Prostate gland (tissue), 2 donors: ENCODE data around the gene ZNF740.

Experiments
- POLR2A ChIP-seq: fragments of 450-650 bp; IDR thresholded peaks from one replicate; pipeline ENCODE4 v1.6.1; 2016; ENCODE audit warnings: antibody characterized with exemption, mild to moderate bottlenecking
- POLR2AphosphoS5 ChIP-seq: sonication (generic); formaldehyde crosslinking; IDR thresholded peaks from one replicate; pipeline ENCODE4 v1.6.1; 2017; ENCODE audit warnings: antibody characterized with exemption
- TF ChIP-seq, protein P1 (sequence below), 4 experiments: fragments of 200-600 bp in 2 of 4; fragments of 450-650 bp in 2 of 4; sonication (generic) in 2 of 4; IDR thresholded peaks; 1 replicate in 3 of 4; 2 replicates in 1 of 4; pipeline ENCODE4 v1.5.1; 2016 to 2019; ENCODE audit warnings: antibody characterized with exemption in 4 of 4, mild to moderate bottlenecking in 2 of 4, moderate library complexity in 2 of 4

DNA sequence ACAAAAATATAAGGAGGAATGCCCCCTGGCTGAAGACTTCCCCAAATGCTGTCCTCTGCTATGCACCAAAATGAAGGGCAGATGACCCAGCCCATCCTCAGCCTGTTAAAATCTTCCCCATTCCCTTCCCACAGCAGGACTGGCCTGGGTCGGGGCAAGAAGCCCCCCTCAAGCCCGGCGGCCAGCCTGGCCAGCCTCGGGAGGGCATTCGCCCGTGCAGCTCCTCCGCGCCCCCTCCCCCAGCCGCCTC, 51.1 kb downstream of the ZNF740 start:
- TF ChIP-seq POLR2A = no peak
- TF ChIP-seq, protein P1, sequence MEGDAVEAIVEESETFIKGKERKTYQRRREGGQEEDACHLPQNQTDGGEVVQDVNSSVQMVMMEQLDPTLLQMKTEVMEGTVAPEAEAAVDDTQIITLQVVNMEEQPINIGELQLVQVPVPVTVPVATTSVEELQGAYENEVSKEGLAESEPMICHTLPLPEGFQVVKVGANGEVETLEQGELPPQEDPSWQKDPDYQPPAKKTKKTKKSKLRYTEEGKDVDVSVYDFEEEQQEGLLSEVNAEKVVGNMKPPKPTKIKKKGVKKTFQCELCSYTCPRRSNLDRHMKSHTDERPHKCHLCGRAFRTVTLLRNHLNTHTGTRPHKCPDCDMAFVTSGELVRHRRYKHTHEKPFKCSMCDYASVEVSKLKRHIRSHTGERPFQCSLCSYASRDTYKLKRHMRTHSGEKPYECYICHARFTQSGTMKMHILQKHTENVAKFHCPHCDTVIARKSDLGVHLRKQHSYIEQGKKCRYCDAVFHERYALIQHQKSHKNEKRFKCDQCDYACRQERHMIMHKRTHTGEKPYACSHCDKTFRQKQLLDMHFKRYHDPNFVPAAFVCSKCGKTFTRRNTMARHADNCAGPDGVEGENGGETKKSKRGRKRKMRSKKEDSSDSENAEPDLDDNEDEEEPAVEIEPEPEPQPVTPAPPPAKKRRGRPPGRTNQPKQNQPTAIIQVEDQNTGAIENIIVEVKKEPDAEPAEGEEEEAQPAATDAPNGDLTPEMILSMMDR (IDR thresholded peaks at IDR 0.05) = peak in 1 of 4 experiments; percentile 28
- TF ChIP-seq POLR2AphosphoS5 = no peak
